B cell (primary cell): ENCODE measurements around the gene KCND3.

Experiments used
- CTCF ChIP-seq: fragments of 200-600 bp; IDR thresholded peaks from one replicate; pipeline ENCODE4 v1.8.0; 2022; ENCODE audit warnings: antibody characterized with exemption, mild to moderate bottlenecking
- EZH2 ChIP-seq: IDR thresholded peaks from 2 replicates; pipeline ENCODE4 v1.6.1; 2012; ENCODE audit warnings: borderline replicate concordance, low read depth, mild to moderate bottlenecking, moderate library complexity, low read length; ENCODE audit not compliant: insufficient read depth, poor library complexity, severe bottlenecking

- TF ChIP-seq CTCF, result no peak
- no peak for TF ChIP-seq EZH2
These were observed 1.1 kb downstream of the KCND3 start for GRCh38 chr1:111988377-111988742.
